Right lobe of liver (tissue), 6 donors: ENCODE data around the gene TEK. TPM values are rescaled to one million over a fixed set of nuclear protein-coding genes. Genes with fewer than 3 reads are reported as not detected.

ENCODE experiments used
- ATAC-seq, 4 donors: fragments of 200-7000 bp; cut with Tn5 transposase; one replicate each; pipeline ENCODE4 v1.9.1; 2020; ENCODE audit warnings: mild to moderate bottlenecking in 4 of 4, moderate library complexity in 4 of 4
- DNase-seq, 3 donors: peaks; one replicate each; pipeline ENCODE4 v3.0.0-alpha.2; 2020
- H3K27ac ChIP-seq, 3 donors: fragments of 200-600 bp; one replicate each; pipeline ENCODE4 v1.8.0; 2022
- H3K27me3 ChIP-seq, 2 donors: fragments of 200-600 bp; one replicate each; pipeline ENCODE4 v1.8.0; 2022
- H3K36me3 ChIP-seq, 4 donors: fragments of 200-600 bp; sonication (generic) in 1 of 4; one replicate each; pipeline versions ENCODE4 v1.5.1 to v1.8.0; 2017 to 2022; ENCODE audit warnings: control low read depth in 1 of 4
- H3K4me1 ChIP-seq, 4 donors: fragments of 200-600 bp; sonication (generic) in 1 of 4; one replicate each; pipeline versions ENCODE4 v1.5.1 to v1.8.0; 2017 to 2022; ENCODE audit warnings: control low read depth in 1 of 4
- H3K4me3 ChIP-seq, 3 donors: fragments of 200-600 bp; one replicate each; pipeline ENCODE4 v1.8.0; 2022
- H3K9me3 ChIP-seq, 4 donors: fragments of 200-600 bp; sonication (generic) in 1 of 4; one replicate each; pipeline versions ENCODE4 v1.5.1 to v1.8.0; 2017 to 2022; ENCODE audit warnings: control low read depth in 1 of 4
- CTCF ChIP-seq, 4 donors: fragments of 200-600 bp in 3 of 4; fragments of 450-650 bp in 1 of 4; IDR thresholded peaks; one replicate each; pipeline versions ENCODE4 v1.5.1 to v1.8.0; 2016 to 2022; ENCODE audit warnings: antibody characterized with exemption in 4 of 4, mild to moderate bottlenecking in 2 of 4
- POLR2A ChIP-seq: fragments of 450-650 bp; IDR thresholded peaks from one replicate; pipeline ENCODE4 v1.6.1; 2017; ENCODE audit warnings: antibody characterized with exemption, mild to moderate bottlenecking
- WGBS: methylation state at CpG from one replicate; pipeline ENCODE4 v1.1.6; 2018; ENCODE audit warnings: low coverage, low lambda C conversion rate; ENCODE audit not compliant: insufficient coverage; ENCODE audit errors: missing lambda C conversion rate; 5-methylcytosine and 5-hydroxymethylcytosine counted together
- intact Hi-C, 2 donors: fragments of 100-400 bp; cut with DNase I; formaldehyde crosslinking; loops; one replicate each; pipeline versions ENCODE4 v1.11.2 to v1.14.1; 2022
- total RNA-seq, 6 experiments: library from RNA; depleted of rRNA in 2 of 6; stranded (reverse); fragments of >200 nt in 2 of 6; fragmentation: NEBNext Ultra II Directional in 3 of 6; extraction: Animal tissue kit (Norgen Biotek cat#: 25700) in 3 of 6; gene quantifications; one replicate each; pipeline versions ENCODE4 v1.1.0 to v1.2.4, GENCODE V29; 2016 to 2023
- donor health status: DM: no; HTN: yes; CAD: no.
- donor health status: DM: no; HTN: no; CAD: no.
- donor health status: DM: no; HTN: no; CAD: no.
- donor health status: DM: no; HTN: yes; CAD: no.
- donor health status: DM: no; HTN: yes; CAD: no.

TEK gene
- total RNA-seq, 6 experiments from 2014 or later: 4.0 to 6.9 (median 6.1) TPM

GRCh38 chr9:27117489-27118135 lies 8.6 kb downstream of the TEK start:
- intact Hi-C loops: no loop called here
- no peak overlapping the region for H3K4me3 ChIP-seq
- WGBS: 24% methylated on average over 6 of the region's 10 CpGs
- peak; percentile 31 to 73 (median 51) for DNase-seq
- no peaks in the 10 kb centered on the region for H3K9me3 ChIP-seq
- no peaks in the 10 kb centered on the region for H3K4me1 ChIP-seq
- peak; percentile 81 to 96 (median 92) for ATAC-seq
- no peaks in the 10 kb centered on the region for H3K36me3 ChIP-seq
- TF ChIP-seq CTCF (IDR thresholded peaks at IDR 0.05) (no peak), POLR2A (no peak)
- no peak overlapping the region for H3K27ac ChIP-seq
- no peaks in the 10 kb centered on the region for H3K27me3 ChIP-seq

- intact Hi-C loops: no loop called here
- DNase-seq (no peak), ATAC-seq (no peak)
- Histone ChIP-seq H3K4me1 (no peaks in the 10 kb centered on the region), H3K36me3 (no peaks in the 10 kb centered on the region), H3K4me3 (no peak overlapping the region), H3K27ac (no peak overlapping the region), H3K9me3 (no peaks in the 10 kb centered on the region), H3K27me3 (no peaks in the 10 kb centered on the region)
- 50% methylated on average over 6 of the region's 6 CpGs for WGBS
- TF ChIP-seq POLR2A (no peak), CTCF (IDR thresholded peaks at IDR 0.05) (no peak)
Observed at GRCh38 chr9:27118916-27119315, 9.9 kb downstream of the TEK start.

GRCh38 chr9:27124151-27124550 lies 15.1 kb downstream of the TEK start:
- no peaks in the 10 kb centered on the region for H3K27me3 ChIP-seq
- 70% methylated on average over 3 of the region's 3 CpGs for WGBS
- DNase-seq: no peak
- no peaks in the 10 kb centered on the region for H3K36me3 ChIP-seq
- H3K4me3 ChIP-seq: no peak overlapping the region
- no peaks in the 10 kb centered on the region for H3K9me3 ChIP-seq
- intact Hi-C loops: no loop called here
- H3K27ac ChIP-seq: no peak overlapping the region
- no peaks in the 10 kb centered on the region for H3K4me1 ChIP-seq
- ATAC-seq: no peak
- TF ChIP-seq CTCF (IDR thresholded peaks at IDR 0.05) (no peak), POLR2A (no peak)

GRCh38 chr9:27125030-27125429 lies 16.0 kb downstream of the TEK start:
- DNase-seq (no peak), ATAC-seq (peak; percentile 30 to 50 (median 46))
- intact Hi-C loops: no loop called here
- 71% methylated on average over 4 of the region's 4 CpGs for WGBS
- Histone ChIP-seq H3K27ac (no peak overlapping the region), H3K4me3 (no peak overlapping the region), H3K27me3 (no peaks in the 10 kb centered on the region), H3K4me1 (no peaks in the 10 kb centered on the region), H3K36me3 (no peaks in the 10 kb centered on the region), H3K9me3 (no peaks in the 10 kb centered on the region)
- TF ChIP-seq CTCF (IDR thresholded peaks at IDR 0.05) (no peak), POLR2A (no peak)
